ENCODE results near the gene RAMACL. TPM values are rescaled to one million over a fixed set of nuclear protein-coding genes. Genes with fewer than 3 reads are reported as not detected.

The RAMACL gene
- total RNA-seq, 4 donors from 2014 or later = 3.7 to 13.4 (median 9.0) TPM

DNA sequence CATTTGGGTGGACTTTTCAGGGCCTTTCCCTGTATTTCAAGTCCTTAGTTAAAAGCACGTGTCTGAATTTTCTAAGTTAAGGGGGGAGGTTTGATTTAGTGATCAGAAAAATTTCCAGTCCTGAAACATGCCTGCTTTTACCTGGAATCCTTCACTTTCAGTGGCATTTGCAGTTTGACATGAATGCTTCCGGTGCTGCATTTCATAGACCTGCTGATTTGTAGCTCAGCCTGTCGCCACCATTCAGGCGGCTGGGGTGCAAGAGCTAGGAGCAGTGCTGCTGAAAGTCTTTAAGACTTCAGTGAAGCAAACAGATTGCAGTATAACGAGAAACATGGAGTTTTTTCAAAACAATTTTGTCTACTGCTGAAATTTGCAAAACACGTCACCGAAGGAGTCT, 26.5 kb upstream of the RAMACL start:
- no peaks in the 10 kb centered on the region for H3K36me3 ChIP-seq
- intact Hi-C loops (cut with DNase I) = no loop called here
- H3K27ac ChIP-seq = no peak overlapping the region
- no peak for DNase-seq
- no peaks in the 10 kb centered on the region for H3K9me3 ChIP-seq
- TF ChIP-seq, protein P1, sequence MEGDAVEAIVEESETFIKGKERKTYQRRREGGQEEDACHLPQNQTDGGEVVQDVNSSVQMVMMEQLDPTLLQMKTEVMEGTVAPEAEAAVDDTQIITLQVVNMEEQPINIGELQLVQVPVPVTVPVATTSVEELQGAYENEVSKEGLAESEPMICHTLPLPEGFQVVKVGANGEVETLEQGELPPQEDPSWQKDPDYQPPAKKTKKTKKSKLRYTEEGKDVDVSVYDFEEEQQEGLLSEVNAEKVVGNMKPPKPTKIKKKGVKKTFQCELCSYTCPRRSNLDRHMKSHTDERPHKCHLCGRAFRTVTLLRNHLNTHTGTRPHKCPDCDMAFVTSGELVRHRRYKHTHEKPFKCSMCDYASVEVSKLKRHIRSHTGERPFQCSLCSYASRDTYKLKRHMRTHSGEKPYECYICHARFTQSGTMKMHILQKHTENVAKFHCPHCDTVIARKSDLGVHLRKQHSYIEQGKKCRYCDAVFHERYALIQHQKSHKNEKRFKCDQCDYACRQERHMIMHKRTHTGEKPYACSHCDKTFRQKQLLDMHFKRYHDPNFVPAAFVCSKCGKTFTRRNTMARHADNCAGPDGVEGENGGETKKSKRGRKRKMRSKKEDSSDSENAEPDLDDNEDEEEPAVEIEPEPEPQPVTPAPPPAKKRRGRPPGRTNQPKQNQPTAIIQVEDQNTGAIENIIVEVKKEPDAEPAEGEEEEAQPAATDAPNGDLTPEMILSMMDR (IDR thresholded peaks at IDR 0.05) = no peak
- no peak for TF ChIP-seq POLR2A (IDR thresholded peaks at IDR 0.05)
- H3K4me3 ChIP-seq (replicated peaks in 1 of 3) = no peak overlapping the region
- WGBS, 2 donors = 87 to 96% methylated on average over 7 of the region's 7 CpGs
- no peaks in the 10 kb centered on the region for H3K27me3 ChIP-seq
- H3K4me1 ChIP-seq = peaks cover 7 to 24% of the 10 kb centered on the region in 2 donors

DNA sequence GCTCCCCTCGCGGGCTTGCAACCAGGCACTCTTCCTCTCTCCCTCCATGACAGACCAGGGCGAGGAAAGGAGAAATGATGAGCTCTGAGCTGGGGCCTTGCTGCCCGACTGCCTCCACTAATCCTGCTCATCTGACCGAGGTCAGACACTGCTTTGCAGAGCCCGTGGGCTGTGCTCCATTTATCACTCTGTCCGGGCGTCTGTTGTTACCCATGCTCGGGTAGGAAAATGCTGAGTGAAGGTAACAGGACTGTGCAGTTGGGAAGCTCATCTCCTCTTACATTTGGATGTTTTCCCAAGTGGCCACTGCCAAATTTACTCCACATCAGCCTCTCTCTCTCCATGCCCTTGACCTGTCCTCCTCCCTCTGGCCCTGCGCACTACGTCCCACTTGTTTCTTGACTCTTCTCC, 26.0 kb upstream of the RAMACL start:
- DNase-seq = no peak
- no peaks in the 10 kb centered on the region for H3K36me3 ChIP-seq
- 85 to 95% methylated on average over 11 of the region's 11 CpGs for WGBS, 2 donors
- no peak overlapping the region for H3K4me3 ChIP-seq (replicated peaks in 1 of 3)
- intact Hi-C loops (cut with DNase I) = no loop called here
- no peak for TF ChIP-seq POLR2A (IDR thresholded peaks at IDR 0.05)
- TF ChIP-seq, protein P1 (IDR thresholded peaks at IDR 0.05) = no peak
- no peak overlapping the region for H3K27ac ChIP-seq
- no peaks in the 10 kb centered on the region for H3K27me3 ChIP-seq
- peaks cover 3 to 19% of the 10 kb centered on the region in 2 donors for H3K4me1 ChIP-seq
- H3K9me3 ChIP-seq = no peaks in the 10 kb centered on the region

DNA sequence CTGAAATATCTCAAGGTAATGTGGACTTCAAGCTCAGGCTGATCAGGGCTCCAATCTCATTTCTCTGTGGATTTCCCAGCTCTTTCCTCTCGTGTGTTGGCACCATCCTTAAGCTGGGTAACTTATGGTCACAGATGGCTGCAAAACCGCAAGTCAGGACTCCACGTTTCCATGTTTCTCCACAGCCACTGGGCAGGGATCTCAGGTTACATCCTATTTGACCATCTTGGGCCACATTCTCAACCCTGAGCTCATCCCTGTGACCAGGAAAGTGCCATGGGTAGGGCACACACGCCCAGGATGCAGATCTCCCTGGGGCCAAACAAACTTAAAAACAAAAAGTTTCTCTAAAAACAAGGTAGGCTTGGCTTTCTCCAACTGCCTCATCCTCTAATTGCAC, 25.2 kb upstream of the RAMACL start:
- TF ChIP-seq, protein P1 (IDR thresholded peaks at IDR 0.05) = no peak
- no peak for TF ChIP-seq POLR2A (IDR thresholded peaks at IDR 0.05)
- DNase-seq = no peak
- H3K4me1 ChIP-seq = peaks cover 0 to 18% of the 10 kb centered on the region in 2 donors
- H3K4me3 ChIP-seq (replicated peaks in 1 of 3) = no peak overlapping the region
- WGBS, 2 donors = 93 to 98% methylated on average over 4 of the region's 4 CpGs
- intact Hi-C loops (cut with DNase I) = no loop called here
- H3K36me3 ChIP-seq = no peaks in the 10 kb centered on the region
- no peaks in the 10 kb centered on the region for H3K27me3 ChIP-seq
- no peak overlapping the region for H3K27ac ChIP-seq
- no peaks in the 10 kb centered on the region for H3K9me3 ChIP-seq

DNA sequence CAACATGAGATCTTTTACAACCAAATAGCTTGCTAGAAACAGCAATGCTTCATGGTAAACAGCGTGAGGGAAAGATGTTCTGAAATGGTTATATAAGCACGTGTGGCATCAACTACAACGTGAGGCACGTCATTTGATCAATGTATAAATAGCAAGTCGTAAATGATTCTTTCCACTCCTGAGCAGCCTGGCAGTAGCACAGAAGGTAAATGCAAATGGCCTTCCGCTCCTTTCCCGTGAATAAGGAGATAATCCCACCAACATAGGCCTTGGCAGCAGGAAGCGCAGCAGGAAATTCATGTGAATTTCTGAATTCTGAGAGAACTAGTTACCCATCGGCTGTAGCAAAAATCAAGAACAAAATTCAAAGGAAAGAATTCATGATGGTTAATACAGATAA, 23.6 kb upstream of the RAMACL start:
- Histone ChIP-seq H3K4me1 (peaks cover 0 to 9% of the 10 kb centered on the region in 2 donors), H3K9me3 (no peaks in the 10 kb centered on the region), H3K4me3 (replicated peaks in 1 of 3) (no peak overlapping the region), H3K27ac (no peak overlapping the region), H3K36me3 (no peaks in the 10 kb centered on the region), H3K27me3 (no peaks in the 10 kb centered on the region)
- WGBS, 2 donors = 91 to 92% methylated on average over 9 of the region's 9 CpGs
- TF ChIP-seq POLR2A (IDR thresholded peaks at IDR 0.05) = no peak
- no peak for DNase-seq
- intact Hi-C loops (cut with DNase I) = no loop called here

DNA sequence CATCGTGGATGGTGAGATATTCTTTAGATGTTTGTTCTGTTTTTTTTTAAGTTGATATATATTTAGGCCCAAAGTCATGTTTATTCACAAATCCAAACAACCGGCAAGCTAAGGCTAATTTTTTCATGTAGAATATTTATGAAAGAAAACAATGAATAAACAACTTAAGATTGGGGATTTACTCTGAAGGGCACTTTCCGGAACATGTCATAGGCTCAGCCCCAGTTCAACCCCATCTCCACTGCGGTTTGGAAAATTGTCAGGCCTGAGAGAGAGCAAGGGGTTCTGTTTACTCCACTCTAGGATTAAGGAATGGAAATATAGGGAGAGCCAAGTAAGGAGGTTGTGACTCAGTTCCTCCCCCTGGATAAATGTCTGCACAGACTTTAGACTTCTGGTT, 22.3 kb upstream of the RAMACL start:
- intact Hi-C loops (cut with DNase I) = no loop called here
- peak overlapping the region in 1 of 3 donors; percentile 38 for H3K27ac ChIP-seq
- no peak for DNase-seq
- no peak overlapping the region for H3K4me3 ChIP-seq (replicated peaks in 1 of 3)
- no peaks in the 10 kb centered on the region for H3K4me1 ChIP-seq
- WGBS, 2 donors = 89 to 90% methylated on average over 4 of the region's 4 CpGs
- no peaks in the 10 kb centered on the region for H3K36me3 ChIP-seq
- no peaks in the 10 kb centered on the region for H3K9me3 ChIP-seq
- no peaks in the 10 kb centered on the region for H3K27me3 ChIP-seq
- TF ChIP-seq, protein P1 (IDR thresholded peaks at IDR 0.05) = no peak
- no peak for TF ChIP-seq POLR2A (IDR thresholded peaks at IDR 0.05)

DNA sequence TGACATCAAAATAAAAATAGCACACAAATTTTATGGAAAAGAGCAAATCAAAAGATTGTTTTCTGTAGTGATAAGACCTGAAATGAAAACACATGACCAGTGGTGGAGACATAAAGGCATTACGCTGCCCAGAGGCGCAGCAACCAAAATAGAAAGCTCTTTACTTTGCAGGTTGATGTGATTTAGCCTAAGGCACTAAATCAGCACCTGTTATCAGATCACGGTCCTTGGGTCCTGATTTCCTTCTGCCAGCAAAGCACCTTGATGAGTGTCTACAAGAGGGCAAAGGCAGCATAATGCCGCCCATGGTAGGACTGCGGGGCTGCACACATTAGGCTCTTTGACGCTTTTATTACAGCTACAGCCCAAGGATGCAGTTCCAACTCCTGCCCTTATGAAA, 19.3 kb upstream of the RAMACL start:
- no peak for DNase-seq
- no peak overlapping the region for H3K27ac ChIP-seq
- intact Hi-C loops (cut with DNase I) = no loop called here
- H3K9me3 ChIP-seq = no peaks in the 10 kb centered on the region
- H3K27me3 ChIP-seq = no peaks in the 10 kb centered on the region
- no peaks in the 10 kb centered on the region for H3K36me3 ChIP-seq
- WGBS, 2 donors = 89 to 97% methylated on average over 6 of the region's 6 CpGs
- TF ChIP-seq, protein P1 (IDR thresholded peaks at IDR 0.05) = no peak
- no peak for TF ChIP-seq POLR2A (IDR thresholded peaks at IDR 0.05)
- no peak overlapping the region for H3K4me3 ChIP-seq (replicated peaks in 1 of 3)
- no peaks in the 10 kb centered on the region for H3K4me1 ChIP-seq
